ENCODE data around the gene MCC.
A peak's percentile ranks its signal among the peaks of the same experiment; 100 is the strongest.

Gene MCC

DNA sequence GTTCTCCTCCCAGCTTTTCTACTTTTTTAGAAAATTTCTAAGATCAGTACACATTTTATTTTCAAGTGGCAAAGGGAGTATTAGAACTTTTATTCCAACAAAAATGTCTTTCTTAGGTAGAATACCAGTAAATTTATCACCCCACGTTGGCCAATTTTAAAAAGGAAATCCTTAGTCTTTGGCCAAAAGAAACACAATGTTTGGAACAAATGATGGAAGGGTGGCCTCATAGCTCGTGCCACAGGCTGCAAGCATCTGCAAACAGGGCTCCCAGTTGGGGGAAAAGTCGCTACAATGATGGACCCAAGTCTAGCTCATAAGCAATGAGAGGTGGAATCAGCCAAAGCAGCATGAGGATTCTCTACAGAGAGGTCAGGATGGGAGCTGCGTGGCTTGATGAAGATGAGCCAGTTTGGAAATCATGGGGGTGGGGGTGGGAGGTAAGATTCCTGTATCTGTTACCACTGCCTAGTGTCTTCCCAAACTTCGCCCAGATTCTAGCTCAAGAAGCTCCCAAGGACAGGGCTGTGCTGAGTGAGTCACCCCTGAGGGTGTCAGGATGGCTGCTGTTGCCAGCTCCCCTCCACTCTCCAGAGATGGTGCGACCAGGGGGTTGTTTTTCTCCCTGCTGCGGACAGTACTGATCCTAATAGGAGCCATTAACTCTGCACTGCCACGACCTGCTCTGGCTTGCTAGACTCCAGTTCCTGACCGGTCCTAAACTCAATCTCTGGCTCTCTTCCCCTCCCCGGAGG is 436.0 kb downstream of the MCC start:
- TF ChIP-seq CTCF (IDR thresholded peaks at IDR 0.05; ENCODE audit: extremely low read depth, missing control alignments), result no peak
- DNase-seq (ENCODE audit: low spot score), result no peak

DNA sequence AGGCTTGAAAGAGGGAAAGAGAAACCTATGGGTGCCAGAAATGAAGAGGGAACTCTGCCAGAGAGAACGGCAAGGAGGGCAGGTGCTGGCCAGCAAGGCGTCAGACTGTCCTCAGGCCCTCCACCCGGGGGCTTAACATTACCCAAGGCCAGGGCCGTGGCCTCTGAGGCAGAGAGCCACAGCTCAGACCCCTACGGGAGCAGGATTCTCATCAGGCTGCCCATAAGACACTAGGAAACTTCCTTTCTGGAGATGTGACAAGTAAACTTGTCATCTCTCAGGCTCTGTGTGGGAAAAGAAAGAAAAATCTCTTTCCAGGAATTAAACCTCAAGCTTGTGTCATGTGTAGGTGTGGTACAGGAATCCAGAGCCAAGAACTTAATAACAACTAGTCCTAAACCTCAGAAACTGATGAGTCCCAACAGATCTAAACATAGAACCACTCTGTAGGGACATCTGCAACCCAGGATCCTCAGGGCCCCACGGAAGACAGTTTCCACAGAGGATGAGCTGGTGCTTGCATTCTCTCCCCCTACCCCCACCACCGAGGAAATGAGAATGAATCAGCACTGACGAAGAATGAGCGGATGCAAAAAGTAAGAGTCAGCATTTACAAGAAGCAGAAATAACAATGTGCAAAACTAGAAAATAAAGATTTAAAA is 437.4 kb downstream of the MCC start:
- no peak for TF ChIP-seq CTCF (IDR thresholded peaks at IDR 0.05; ENCODE audit: extremely low read depth, missing control alignments)
- no peak for DNase-seq (ENCODE audit: low spot score)

- no peak for TF ChIP-seq CTCF (IDR thresholded peaks at IDR 0.05; ENCODE audit: extremely low read depth, missing control alignments)
- DNase-seq (ENCODE audit: low spot score), result no peak
Observed at GRCh38 chr5:113048931-113049330, 439.3 kb downstream of the MCC start.

DNA sequence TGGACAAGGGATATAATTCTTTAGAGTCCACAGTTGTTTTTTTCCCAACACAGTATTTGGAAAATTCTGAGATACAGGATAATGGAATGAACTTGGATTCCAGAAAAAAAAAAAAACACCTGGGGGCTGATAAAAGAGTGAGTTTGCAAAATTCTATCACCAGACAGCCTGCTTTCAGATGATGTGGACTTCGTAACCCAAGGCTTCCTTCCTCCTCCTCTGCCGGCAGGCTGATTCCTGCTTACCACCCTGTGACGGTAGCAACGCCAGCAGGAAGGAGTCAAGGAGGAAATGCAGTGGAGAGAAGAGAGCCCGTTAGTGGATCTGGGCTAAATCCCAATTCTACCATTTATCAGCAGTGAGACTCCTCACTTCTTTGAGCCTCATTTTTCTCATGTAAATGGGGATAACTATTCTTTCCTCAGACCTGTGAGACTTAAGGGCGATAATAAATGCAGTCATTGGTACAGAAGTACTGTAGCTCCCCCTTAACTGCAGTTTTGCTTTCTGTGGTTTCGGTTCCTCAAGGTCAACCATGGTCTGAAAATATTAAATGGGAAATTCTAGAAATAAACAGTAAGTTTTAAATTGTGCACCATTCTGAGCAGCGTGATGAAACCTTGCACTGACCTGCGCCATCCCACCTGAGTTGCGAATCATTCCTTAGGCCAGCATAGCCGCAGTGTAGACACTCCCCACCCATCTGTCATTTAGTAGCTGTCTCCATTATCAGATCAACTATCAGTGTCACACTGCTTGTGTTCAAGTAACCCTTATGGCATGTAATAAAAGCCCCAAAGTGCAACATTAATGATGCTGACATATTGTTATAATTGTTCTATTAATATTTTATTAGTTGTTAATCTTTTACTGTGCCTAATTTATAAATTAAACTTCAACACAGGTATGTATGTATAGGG is 440.3 kb downstream of the MCC start:
- DNase-seq (ENCODE audit: low spot score), result peak; percentile 25
- no peak for TF ChIP-seq CTCF (IDR thresholded peaks at IDR 0.05; ENCODE audit: extremely low read depth, missing control alignments)

GRCh38 chr5:113047234-113047633 is 441.0 kb downstream of the MCC start:
- DNase-seq (ENCODE audit: low spot score), result no peak
- no peak for TF ChIP-seq CTCF (IDR thresholded peaks at IDR 0.05; ENCODE audit: extremely low read depth, missing control alignments)

- no peak for TF ChIP-seq CTCF (IDR thresholded peaks at IDR 0.05; ENCODE audit: extremely low read depth, missing control alignments)
- no peak for DNase-seq (ENCODE audit: low spot score)
Observed at GRCh38 chr5:113044776-113045465, 443.3 kb downstream of the MCC start.

Data from GM20000 (cell line).